PC-3 (cell line): ENCODE results near the gene ZDHHC19. TPM values are rescaled to one million over a fixed set of nuclear protein-coding genes. Genes with fewer than 3 reads are reported as not detected.

ENCODE experiments used
- ATAC-seq: fragments of 200-7000 bp; cut with Tn5 transposase; 2 replicates; pipeline ENCODE4 v1.9.1; 2020; ENCODE audit warnings: mild to moderate bottlenecking, moderate library complexity
- BruUV-seq: library from RNA; stranded (reverse); fragments of 400-500 nt; replicated peaks from 2 replicates; lab custom pipeline; 2021; lab: Mats Ljungman, UMichigan
- CTCF ChIA-PET: fragments of 300-600 bp; sonication (Branson Sonifier 250); formaldehyde crosslinking; loops from one replicate; lab custom pipeline; 2022; ENCODE audit warnings: antibody characterized with exemption; lab: Charles Lee
- POLR2A ChIA-PET: fragments of 300-600 bp; sonication (Branson Sonifier 250); formaldehyde crosslinking; loops from one replicate; lab custom pipeline; 2022; ENCODE audit warnings: antibody characterized with exemption; ENCODE audit not compliant: unreplicated experiment; lab: Charles Lee
- DNase-seq: peaks from one replicate; pipeline ENCODE4 v3.0.0-alpha.2; 2015
- H2AFZ ChIP-seq: fragments of 300-600 bp; sonication (generic); 2 replicates; pipeline ENCODE4 v1.6.0; 2016; ENCODE audit warnings: antibody characterized with exemption, low read length
- H3F3A ChIP-seq: fragments of 300-600 bp; sonication (generic); one replicate; pipeline ENCODE4 v1.6.0; 2017; ENCODE audit warnings: antibody characterized with exemption, low read length, control low read depth, mild to moderate bottlenecking; ENCODE audit not compliant: unreplicated experiment
- H3K27ac ChIP-seq: fragments of 300-600 bp; sonication (generic); 2 replicates; pipeline ENCODE4 v1.5.1; 2016; ENCODE audit warnings: mild to moderate bottlenecking, low read length
- H3K27me3 ChIP-seq: fragments of 300-600 bp; sonication (generic); 2 replicates; pipeline ENCODE4 v1.6.1; 2016; ENCODE audit warnings: low read length, mixed read lengths
- H3K36me3 ChIP-seq: fragments of 300-600 bp; sonication (generic); 2 replicates; pipeline ENCODE4 v1.6.1; 2016; ENCODE audit warnings: low read depth, mixed run types, low read length, mixed read lengths
- H3K4me1 ChIP-seq: fragments of 300-600 bp; sonication (generic); 2 replicates; pipeline ENCODE4 v1.5.1; 2016; ENCODE audit warnings: low read length; ENCODE audit not compliant: insufficient read depth
- H3K4me2 ChIP-seq: fragments of 300-600 bp; sonication (generic); 2 replicates; pipeline ENCODE4 v1.6.0; 2016; ENCODE audit warnings: low read length
- H3K4me3 ChIP-seq: fragments of 300-600 bp; sonication (generic); 2 replicates; pipeline ENCODE4 v1.5.1; 2016; ENCODE audit warnings: mild to moderate bottlenecking, low read length, mixed read lengths
- H3K79me2 ChIP-seq: fragments of 300-600 bp; sonication (generic); 2 replicates; pipeline ENCODE4 v1.6.1; 2017; ENCODE audit warnings: low read length, mixed read lengths
- H3K9ac ChIP-seq: fragments of 300-600 bp; sonication (generic); 2 replicates; pipeline ENCODE4 v1.6.0; 2016; ENCODE audit warnings: mild to moderate bottlenecking, low read length
- H3K9me2 ChIP-seq: fragments of 300-600 bp; sonication (generic); replicated peaks from 2 replicates; pipeline ENCODE4 v1.6.1; 2016; ENCODE audit warnings: mixed run types, low read length, mixed read lengths
- H3K9me3 ChIP-seq: fragments of 300-600 bp; sonication (generic); 2 replicates; pipeline ENCODE4 v1.6.1; 2016; ENCODE audit warnings: low read length, mixed read lengths
- H4K20me1 ChIP-seq: fragments of 300-600 bp; sonication (generic); 2 replicates; pipeline ENCODE4 v1.6.1; 2016; ENCODE audit warnings: low read length, mixed read lengths
- CTCF ChIP-seq: fragments of 300-600 bp; sonication (generic); conservative IDR thresholded peaks from 2 replicates; pipeline ENCODE4 v1.5.1; 2017; ENCODE audit warnings: antibody characterized with exemption, low read depth, mild to moderate bottlenecking, low read length
- EZH2 ChIP-seq: fragments of 300-600 bp; sonication (generic); IDR thresholded peaks from one replicate; pipeline ENCODE4 v1.6.1; 2017; ENCODE audit warnings: antibody characterized with exemption, mild to moderate bottlenecking, low read length; ENCODE audit not compliant: unreplicated experiment
- EZH2phosphoT487 ChIP-seq: fragments of 300-600 bp; sonication (generic); IDR thresholded peaks from 2 replicates; pipeline ENCODE4 v1.6.1; 2018; ENCODE audit warnings: mild to moderate bottlenecking, antibody characterized with exemption, low read length, borderline replicate concordance
- intact Hi-C: fragments of 100-400 bp; cut with micrococcal nuclease; formaldehyde crosslinking; loops from 2 replicates; pipeline ENCODE4 v1.9.0; 2023
- total RNA-seq: library from RNA; depleted of rRNA; stranded (reverse); fragments of >200 nt; gene quantifications from 2 replicates; pipeline ENCODE4 v1.2.3, GENCODE V29; 2014

ZDHHC19 gene
- total RNA-seq, 1 experiment from 2014 or later: not detected

- no peak overlapping the region for H3K4me3 ChIP-seq
- H3K27me3 ChIP-seq: no peaks in the 10 kb centered on the region
- H3F3A ChIP-seq: no peaks in the 10 kb centered on the region
- intact Hi-C loops: no loop called here
- no peaks in the 10 kb centered on the region for H4K20me1 ChIP-seq
- no peak for DNase-seq
- no peaks in the 10 kb centered on the region for H3K4me1 ChIP-seq
- H3K9me2 ChIP-seq: no peaks in the 10 kb centered on the region
- ChIA-PET POLR2A (no interaction called here), CTCF (no interaction called here)
- no peaks in the 10 kb centered on the region for H3K9me3 ChIP-seq
- no peaks in the 10 kb centered on the region for H3K79me2 ChIP-seq
- H3K27ac ChIP-seq: no peak overlapping the region
- BruUV-seq: no TSS peak
- TF ChIP-seq EZH2phosphoT487 (no peak), EZH2 (no peak), CTCF (no peak)
- no peak overlapping the region for H2AFZ ChIP-seq
- H3K36me3 ChIP-seq: peaks cover 34% of the 10 kb centered on the region; the same call in 1 of the 2 replicates
- no peak overlapping the region for H3K9ac ChIP-seq
- H3K4me2 ChIP-seq: no peak overlapping the region
- no peak for ATAC-seq
Measured at GRCh38 chr3:196240424-196240823, 29.2 kb upstream of the ZDHHC19 start.

- H2AFZ ChIP-seq: no peak overlapping the region
- ATAC-seq (no peak), DNase-seq (no peak)
- no peak overlapping the region for H3K4me3 ChIP-seq
- POLR2A ChIA-PET: no interaction called here
- no peaks in the 10 kb centered on the region for H4K20me1 ChIP-seq
- no peaks in the 10 kb centered on the region for H3K4me1 ChIP-seq
- TF ChIP-seq EZH2phosphoT487: no peak
- no peak for TF ChIP-seq CTCF
- TF ChIP-seq EZH2: no peak
- H3K36me3 ChIP-seq: peaks cover 32% of the 10 kb centered on the region; the same call in 1 of the 2 replicates
- CTCF ChIA-PET: no interaction called here
- H3K79me2 ChIP-seq: no peaks in the 10 kb centered on the region
- no peaks in the 10 kb centered on the region for H3K9me3 ChIP-seq
- H3K4me2 ChIP-seq: no peak overlapping the region
- H3F3A ChIP-seq: no peaks in the 10 kb centered on the region
- no peak overlapping the region for H3K9ac ChIP-seq
- H3K9me2 ChIP-seq: no peaks in the 10 kb centered on the region
- H3K27me3 ChIP-seq: no peaks in the 10 kb centered on the region
- H3K27ac ChIP-seq: no peak overlapping the region
- intact Hi-C loops: no loop called here
- no TSS peak for BruUV-seq
Measured at GRCh38 chr3:196238612-196239560, 27.7 kb upstream of the ZDHHC19 start.

GRCh38 chr3:196237203-196237602, 26.0 kb upstream of the ZDHHC19 start:
- CTCF ChIA-PET: no interaction called here
- no peak for DNase-seq
- H3K9me2 ChIP-seq: no peaks in the 10 kb centered on the region
- intact Hi-C loops: no loop called here
- H3K27me3 ChIP-seq: no peaks in the 10 kb centered on the region
- H3K36me3 ChIP-seq: peaks cover 33% of the 10 kb centered on the region; the same call in 1 of the 2 replicates
- ATAC-seq: no peak
- no peaks in the 10 kb centered on the region for H3F3A ChIP-seq
- no peaks in the 10 kb centered on the region for H3K9me3 ChIP-seq
- H4K20me1 ChIP-seq: no peaks in the 10 kb centered on the region
- H3K9ac ChIP-seq: no peak overlapping the region
- no peak overlapping the region for H3K27ac ChIP-seq
- H3K79me2 ChIP-seq: no peaks in the 10 kb centered on the region
- no TSS peak for BruUV-seq
- H3K4me3 ChIP-seq: no peak overlapping the region
- POLR2A ChIA-PET: interaction anchor here (0.5 kb wide), 1 partner anchor 89 kb away, joined by 5 read pairs; no protein-coding TSS in a partner anchor
- no peaks in the 10 kb centered on the region for H3K4me1 ChIP-seq
- no peak overlapping the region for H2AFZ ChIP-seq
- no peak overlapping the region for H3K4me2 ChIP-seq
- TF ChIP-seq EZH2 (no peak), CTCF (no peak), EZH2phosphoT487 (no peak)
